Measurements from ENCODE around the gene RANBP9.

DNA sequence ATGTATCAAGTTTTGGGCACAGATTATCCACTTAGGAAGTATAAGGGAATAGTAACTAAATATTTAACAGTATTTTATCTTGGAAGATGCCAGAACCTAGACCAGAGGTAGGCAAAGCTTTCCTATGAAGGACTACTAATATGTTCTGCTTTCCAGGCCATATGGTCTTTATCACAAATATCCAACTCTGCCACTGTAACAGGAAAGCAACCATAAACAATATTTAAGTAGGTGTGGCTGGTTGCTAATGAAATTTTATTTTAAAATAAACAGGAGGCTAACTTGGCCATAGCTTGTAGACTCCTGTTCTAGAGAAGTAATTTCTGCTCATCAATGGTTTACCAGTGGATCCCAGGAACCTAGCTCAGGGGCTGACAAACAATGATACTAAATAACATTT, 57.1 kb downstream of the RANBP9 start:
- TF ChIP-seq, protein P1, sequence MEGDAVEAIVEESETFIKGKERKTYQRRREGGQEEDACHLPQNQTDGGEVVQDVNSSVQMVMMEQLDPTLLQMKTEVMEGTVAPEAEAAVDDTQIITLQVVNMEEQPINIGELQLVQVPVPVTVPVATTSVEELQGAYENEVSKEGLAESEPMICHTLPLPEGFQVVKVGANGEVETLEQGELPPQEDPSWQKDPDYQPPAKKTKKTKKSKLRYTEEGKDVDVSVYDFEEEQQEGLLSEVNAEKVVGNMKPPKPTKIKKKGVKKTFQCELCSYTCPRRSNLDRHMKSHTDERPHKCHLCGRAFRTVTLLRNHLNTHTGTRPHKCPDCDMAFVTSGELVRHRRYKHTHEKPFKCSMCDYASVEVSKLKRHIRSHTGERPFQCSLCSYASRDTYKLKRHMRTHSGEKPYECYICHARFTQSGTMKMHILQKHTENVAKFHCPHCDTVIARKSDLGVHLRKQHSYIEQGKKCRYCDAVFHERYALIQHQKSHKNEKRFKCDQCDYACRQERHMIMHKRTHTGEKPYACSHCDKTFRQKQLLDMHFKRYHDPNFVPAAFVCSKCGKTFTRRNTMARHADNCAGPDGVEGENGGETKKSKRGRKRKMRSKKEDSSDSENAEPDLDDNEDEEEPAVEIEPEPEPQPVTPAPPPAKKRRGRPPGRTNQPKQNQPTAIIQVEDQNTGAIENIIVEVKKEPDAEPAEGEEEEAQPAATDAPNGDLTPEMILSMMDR (IDR thresholded peaks at IDR 0.05), result no peak
- TF ChIP-seq EP300 (IDR thresholded peaks at IDR 0.05) (no peak), POLR2A (IDR thresholded peaks at IDR 0.05) (no peak)
